Ishikawa (cell line): ENCODE results near the gene SERGEF.

ENCODE experiments used
- EP300 ChIP-seq: IDR thresholded peaks from 2 replicates; pipeline ENCODE4 v1.6.1; 2012; ENCODE audit warnings: borderline replicate concordance
- YY1 ChIP-seq: IDR thresholded peaks from 2 replicates; pipeline ENCODE4 v1.6.1; 2012; ENCODE audit warnings: low read depth
- ZBTB7A ChIP-seq: IDR thresholded peaks from 2 replicates; pipeline ENCODE4 v1.6.1; 2012; ENCODE audit warnings: low read depth
- TF ChIP-seq, protein P1 (sequence below): IDR thresholded peaks from 2 replicates; pipeline ENCODE4 v1.6.1; 2012
- TF ChIP-seq, protein P2 (sequence below): IDR thresholded peaks from 2 replicates; pipeline ENCODE4 v1.6.1; 2012
- TF ChIP-seq, protein P3 (sequence below): IDR thresholded peaks from 2 replicates; pipeline ENCODE4 v1.6.1; 2012; ENCODE audit warnings: low read depth, mild to moderate bottlenecking

DNA sequence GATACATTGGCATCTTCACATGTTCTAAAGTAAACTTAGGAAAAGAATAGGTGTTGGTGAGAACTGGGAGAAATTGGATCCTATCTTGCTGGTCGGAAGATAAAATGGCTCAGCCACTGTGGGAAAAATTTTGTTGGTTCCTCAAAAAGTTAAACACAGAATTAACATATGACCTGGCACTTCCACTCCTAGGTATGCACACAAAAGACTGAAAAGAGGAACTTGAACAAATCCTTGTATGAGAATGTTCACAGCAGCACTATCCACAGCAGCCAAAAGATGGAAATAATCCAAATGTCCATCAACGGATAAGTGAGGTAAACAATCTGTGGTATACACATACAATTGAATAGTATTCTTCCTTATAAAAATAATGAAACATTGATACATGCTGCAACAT, 38.0 kb upstream of the SERGEF start:
- TF ChIP-seq, protein P1, sequence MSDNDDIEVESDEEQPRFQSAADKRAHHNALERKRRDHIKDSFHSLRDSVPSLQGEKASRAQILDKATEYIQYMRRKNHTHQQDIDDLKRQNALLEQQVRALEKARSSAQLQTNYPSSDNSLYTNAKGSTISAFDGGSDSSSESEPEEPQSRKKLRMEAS: no peak
- TF ChIP-seq YY1 (no peak), ZBTB7A (no peak), EP300 (no peak)
- TF ChIP-seq, protein P2, sequence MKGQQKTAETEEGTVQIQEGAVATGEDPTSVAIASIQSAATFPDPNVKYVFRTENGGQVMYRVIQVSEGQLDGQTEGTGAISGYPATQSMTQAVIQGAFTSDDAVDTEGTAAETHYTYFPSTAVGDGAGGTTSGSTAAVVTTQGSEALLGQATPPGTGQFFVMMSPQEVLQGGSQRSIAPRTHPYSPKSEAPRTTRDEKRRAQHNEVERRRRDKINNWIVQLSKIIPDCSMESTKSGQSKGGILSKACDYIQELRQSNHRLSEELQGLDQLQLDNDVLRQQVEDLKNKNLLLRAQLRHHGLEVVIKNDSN: no peak
- TF ChIP-seq, protein P3, sequence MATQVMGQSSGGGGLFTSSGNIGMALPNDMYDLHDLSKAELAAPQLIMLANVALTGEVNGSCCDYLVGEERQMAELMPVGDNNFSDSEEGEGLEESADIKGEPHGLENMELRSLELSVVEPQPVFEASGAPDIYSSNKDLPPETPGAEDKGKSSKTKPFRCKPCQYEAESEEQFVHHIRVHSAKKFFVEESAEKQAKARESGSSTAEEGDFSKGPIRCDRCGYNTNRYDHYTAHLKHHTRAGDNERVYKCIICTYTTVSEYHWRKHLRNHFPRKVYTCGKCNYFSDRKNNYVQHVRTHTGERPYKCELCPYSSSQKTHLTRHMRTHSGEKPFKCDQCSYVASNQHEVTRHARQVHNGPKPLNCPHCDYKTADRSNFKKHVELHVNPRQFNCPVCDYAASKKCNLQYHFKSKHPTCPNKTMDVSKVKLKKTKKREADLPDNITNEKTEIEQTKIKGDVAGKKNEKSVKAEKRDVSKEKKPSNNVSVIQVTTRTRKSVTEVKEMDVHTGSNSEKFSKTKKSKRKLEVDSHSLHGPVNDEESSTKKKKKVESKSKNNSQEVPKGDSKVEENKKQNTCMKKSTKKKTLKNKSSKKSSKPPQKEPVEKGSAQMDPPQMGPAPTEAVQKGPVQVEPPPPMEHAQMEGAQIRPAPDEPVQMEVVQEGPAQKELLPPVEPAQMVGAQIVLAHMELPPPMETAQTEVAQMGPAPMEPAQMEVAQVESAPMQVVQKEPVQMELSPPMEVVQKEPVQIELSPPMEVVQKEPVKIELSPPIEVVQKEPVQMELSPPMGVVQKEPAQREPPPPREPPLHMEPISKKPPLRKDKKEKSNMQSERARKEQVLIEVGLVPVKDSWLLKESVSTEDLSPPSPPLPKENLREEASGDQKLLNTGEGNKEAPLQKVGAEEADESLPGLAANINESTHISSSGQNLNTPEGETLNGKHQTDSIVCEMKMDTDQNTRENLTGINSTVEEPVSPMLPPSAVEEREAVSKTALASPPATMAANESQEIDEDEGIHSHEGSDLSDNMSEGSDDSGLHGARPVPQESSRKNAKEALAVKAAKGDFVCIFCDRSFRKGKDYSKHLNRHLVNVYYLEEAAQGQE: no peak
